NOMO-1 treated with DMSO at 0.1 percent for 48 hours (cell line): Measurements from ENCODE around the gene TRIM54.

ENCODE experiments used
- DNase-seq: peaks from one replicate; lab custom pipeline; 2025; ENCODE audit not compliant: unreplicated experiment; lab: John Stamatoyannopoulos, UW

TRIM54 gene, protein sequence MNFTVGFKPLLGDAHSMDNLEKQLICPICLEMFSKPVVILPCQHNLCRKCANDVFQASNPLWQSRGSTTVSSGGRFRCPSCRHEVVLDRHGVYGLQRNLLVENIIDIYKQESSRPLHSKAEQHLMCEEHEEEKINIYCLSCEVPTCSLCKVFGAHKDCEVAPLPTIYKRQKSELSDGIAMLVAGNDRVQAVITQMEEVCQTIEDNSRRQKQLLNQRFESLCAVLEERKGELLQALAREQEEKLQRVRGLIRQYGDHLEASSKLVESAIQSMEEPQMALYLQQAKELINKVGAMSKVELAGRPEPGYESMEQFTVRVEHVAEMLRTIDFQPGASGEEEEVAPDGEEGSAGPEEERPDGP

GRCh38 chr2:27281855-27282559, at the start of gene TRIM54:
TRIM54 (plus strand) TSS chr2:27282429; CDS start chr2:27282732, 303 bp downstream.
- DNase-seq = no peak

- no peak for DNase-seq
These were observed 48.9 kb upstream of the TRIM54 start for GRCh38 chr2:27233341-27233740.

DNA sequence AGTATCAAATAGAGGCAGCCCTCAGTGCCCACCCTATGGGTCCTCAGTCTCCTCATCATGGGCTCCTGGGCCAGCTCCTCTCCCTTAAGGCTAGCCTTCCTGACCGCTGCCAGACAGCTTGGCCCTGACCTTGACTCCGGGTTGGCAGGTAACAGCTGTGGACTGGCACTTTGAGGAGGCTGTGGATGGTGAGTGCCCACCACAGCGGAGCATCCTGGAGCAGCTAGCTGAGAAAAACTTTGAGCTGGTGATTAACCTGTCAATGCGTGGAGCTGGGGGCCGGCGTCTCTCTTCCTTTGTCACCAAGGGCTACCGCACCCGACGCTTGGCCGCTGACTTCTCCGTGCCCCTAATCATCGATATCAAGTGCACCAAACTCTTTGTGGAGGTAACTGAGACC, 46.1 kb upstream of the TRIM54 start:
- no peak for DNase-seq

DNA sequence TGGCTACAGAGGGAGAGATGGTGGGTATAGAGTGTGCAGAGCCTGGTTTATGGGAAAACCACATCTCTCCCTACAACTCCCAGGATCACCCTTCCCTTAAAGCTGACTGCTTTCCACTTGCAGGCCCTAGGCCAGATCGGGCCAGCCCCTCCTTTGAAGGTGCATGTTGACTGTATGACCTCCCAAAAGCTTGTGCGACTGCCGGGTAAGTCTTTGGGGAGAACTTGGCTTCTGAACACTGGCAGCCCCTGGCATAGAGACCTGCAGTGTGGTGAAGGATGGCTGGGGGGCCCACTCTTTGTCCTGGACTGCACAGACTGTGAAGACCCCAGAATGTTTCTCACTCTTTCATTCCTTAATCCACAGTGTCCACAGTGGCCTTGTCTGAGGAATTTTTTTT, 45.6 kb upstream of the TRIM54 start:
- DNase-seq = no peak

DNA sequence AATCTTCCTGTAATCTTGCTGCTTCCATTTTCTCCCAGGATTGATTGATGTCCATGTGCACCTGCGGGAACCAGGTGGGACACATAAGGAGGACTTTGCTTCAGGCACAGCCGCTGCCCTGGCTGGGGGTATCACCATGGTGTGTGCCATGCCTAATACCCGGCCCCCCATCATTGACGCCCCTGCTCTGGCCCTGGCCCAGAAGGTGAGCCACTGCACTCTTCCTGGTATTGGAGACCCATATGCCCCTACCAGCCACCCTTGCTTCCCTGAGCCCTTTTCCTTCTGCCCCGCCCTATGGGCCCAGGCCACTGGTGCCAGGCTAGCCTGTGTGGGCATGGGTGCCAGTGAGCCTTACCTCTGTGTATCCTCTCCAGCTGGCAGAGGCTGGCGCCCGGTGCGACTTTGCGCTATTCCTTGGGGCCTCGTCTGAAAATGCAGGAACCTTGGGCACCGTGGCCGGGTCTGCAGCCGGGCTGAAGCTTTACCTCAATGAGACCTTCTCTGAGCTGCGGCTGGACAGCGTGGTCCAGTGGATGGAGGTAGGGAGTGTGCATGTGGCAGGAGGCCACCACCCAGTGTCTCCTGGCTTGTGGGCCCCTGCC, 44.8 kb upstream of the TRIM54 start:
- no peak for DNase-seq

- no peak for DNase-seq
These were observed 43.3 kb upstream of the TRIM54 start for GRCh38 chr2:27238976-27239375.

- no peak for DNase-seq
These were observed 41.8 kb upstream of the TRIM54 start for GRCh38 chr2:27240406-27240805.

GRCh38 chr2:27241761-27242613, 40.2 kb upstream of the TRIM54 start:
- no peak for DNase-seq

DNA sequence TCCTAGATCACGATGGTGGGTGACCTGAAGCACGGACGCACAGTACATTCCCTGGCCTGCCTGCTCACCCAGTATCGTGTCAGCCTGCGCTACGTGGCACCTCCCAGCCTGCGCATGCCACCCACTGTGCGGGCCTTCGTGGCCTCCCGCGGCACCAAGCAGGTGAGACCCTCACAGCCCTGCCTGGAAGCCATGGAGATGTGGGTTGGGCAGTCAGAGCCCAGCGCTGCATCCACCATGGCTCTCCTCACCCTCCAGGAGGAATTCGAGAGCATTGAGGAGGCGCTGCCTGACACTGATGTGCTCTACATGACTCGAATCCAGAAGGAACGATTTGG, 39.6 kb upstream of the TRIM54 start:
- DNase-seq = no peak

DNA sequence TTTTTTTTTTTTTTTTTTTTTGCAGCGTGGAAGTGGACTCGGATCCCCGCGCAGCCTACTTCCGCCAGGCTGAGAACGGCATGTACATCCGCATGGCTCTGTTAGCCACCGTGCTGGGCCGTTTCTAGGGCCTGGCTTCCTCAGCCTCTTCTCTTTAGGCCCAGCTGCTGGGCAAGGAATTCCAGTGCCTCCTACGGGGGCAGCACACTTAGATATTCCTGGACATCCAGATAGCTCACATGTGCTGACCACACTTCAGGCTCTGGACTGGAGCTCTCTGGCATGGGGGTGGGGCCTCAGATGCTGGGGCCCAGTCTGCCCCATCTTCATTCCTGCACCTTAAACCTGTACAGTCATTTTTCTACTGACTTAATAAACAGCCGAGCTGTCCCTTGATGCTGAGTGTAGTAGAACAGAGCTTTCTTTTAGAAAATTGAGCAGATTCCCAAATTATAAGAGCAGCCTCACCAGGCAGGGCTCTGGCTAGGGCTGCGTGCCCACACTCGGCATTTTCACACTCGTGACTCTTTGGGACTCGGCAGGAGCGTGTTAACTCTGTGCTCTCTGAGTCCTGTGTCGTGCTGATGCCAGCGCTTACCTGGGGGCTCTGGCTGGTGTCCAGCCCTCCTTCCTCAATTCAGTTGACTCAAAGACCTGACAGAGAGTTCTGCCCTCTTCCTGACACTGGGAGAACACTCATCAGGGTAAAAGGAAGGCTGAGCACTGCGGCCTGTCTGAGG, 38.7 kb upstream of the TRIM54 start:
- DNase-seq = no peak

- no peak for DNase-seq
These were observed 37.1 kb upstream of the TRIM54 start for GRCh38 chr2:27245116-27245515.

- DNase-seq = no peak
These were observed 36.6 kb upstream of the TRIM54 start for GRCh38 chr2:27245626-27246025.

GRCh38 chr2:27247893-27248292, 34.3 kb upstream of the TRIM54 start:
- no peak for DNase-seq

- no peak for DNase-seq
These were observed 32.9 kb upstream of the TRIM54 start for GRCh38 chr2:27249159-27249890.

- peak; percentile 51 for DNase-seq
These were observed 32.2 kb upstream of the TRIM54 start for GRCh38 chr2:27249891-27250651.

DNA sequence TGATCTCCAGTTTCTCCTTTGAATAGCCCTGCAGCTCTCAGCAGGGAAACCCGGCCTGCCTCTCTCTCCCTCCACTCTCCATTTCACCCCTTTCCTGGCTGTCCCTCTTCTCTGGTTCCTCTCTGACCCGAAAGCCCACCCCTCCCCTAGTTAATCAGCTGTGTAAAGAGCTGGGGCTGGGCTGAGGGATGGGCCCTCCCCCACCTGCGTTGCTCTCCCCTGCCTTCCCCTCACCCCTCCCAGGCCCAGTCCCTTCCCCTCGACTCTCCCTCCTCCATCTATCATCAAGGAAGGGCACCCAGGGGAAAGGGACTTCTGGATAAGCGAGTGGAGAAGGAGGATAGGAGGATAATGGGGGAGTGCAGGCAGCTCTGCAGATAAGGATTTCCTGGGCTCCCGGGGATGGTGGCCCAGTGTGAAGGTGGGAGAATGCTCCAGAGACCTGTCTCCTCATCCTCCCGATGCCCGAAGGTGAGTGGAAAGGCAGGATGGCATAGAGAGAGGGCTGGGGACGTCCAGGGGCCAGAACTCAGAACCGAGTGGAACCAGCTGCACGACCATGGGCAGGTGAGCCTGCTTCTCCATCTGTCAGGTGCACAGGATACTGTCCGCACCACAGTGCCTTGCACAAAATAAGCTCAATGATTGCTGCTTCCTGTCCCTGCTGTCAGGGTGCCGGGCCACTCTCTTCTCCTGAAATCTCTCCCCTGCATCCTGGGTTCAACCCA, 31.4 kb upstream of the TRIM54 start:
- DNase-seq = no peak

DNA sequence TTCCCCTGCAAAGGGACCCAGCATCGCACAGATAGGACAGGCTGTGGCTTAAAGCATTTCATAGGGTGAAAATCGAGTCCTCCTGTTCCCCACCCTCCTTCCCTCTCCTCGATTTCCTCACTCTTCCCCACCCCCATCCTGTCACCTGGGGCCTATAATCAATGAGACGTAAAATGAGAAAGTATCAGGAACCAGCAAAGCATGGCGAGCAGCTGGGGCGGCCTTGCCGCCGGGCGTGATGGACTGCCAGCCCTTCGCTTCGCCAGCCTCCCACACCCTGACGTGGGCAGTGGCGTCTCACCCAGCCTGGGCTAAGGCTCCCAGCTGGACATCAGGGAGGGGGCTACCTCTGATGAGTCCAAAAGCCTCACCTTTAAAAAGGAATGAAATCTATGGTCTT, 30.5 kb upstream of the TRIM54 start:
- no peak for DNase-seq

DNA sequence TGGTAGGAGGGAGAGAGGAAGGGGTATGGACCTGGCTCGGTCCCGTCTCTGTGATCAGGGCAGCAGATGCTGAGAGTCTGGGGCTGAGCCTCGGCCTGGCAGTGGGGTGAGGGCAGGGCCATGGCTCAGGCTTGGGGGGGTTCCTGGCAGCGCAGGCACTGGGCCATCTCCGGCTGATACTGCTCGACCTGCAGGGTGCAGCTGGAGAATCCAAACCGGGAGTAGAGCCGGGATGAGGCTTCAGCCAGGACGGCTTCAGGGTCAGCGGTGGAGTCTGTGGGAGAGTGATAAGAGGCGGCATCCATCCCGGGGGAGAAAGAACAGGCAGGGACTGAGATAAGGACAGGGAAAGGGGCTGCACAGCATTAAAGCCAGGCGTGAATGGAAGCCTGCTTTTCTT, 27.0 kb upstream of the TRIM54 start:
- no peak for DNase-seq

- no peak for DNase-seq
These were observed 26.6 kb upstream of the TRIM54 start for GRCh38 chr2:27255660-27256059.
